Panc1 (cell line): ENCODE results near the gene DPYD. TPM values are rescaled to one million over a fixed set of nuclear protein-coding genes. Genes with fewer than 3 reads are reported as not detected.

ENCODE experiments used
- ATAC-seq: fragments of 200-7000 bp; cut with Tn5 transposase; 2 replicates; pipeline ENCODE4 v1.9.1; 2020; ENCODE audit warnings: mild to moderate bottlenecking, moderate library complexity
- BruUV-seq: library from RNA; stranded (reverse); fragments of 400-500 nt; replicated peaks from 2 replicates; lab custom pipeline; 2021; lab: Mats Ljungman, UMichigan
- CTCF ChIA-PET: fragments of 300-600 bp; sonication (Branson Sonifier 250); formaldehyde crosslinking; loops from one replicate; lab custom pipeline; 2022; ENCODE audit warnings: antibody characterized with exemption; lab: Charles Lee
- POLR2A ChIA-PET: fragments of 300-600 bp; sonication (Branson Sonifier 250); formaldehyde crosslinking; loops from one replicate; lab custom pipeline; 2022; ENCODE audit warnings: antibody characterized with exemption; lab: Charles Lee
- DNase-seq: peaks from one replicate; pipeline ENCODE4 v3.0.0-alpha.2; 2010; ENCODE audit warnings: low read depth, low spot score
- H3K27ac ChIP-seq: 2 replicates; pipeline ENCODE4 v1.5.1; 2011; ENCODE audit warnings: mild to moderate bottlenecking, low read length, inconsistent platforms
- H3K27me3 ChIP-seq: fragments of 200-500 bp; sonication (Bioruptor generic); 2 replicates; pipeline ENCODE4 v1.6.0; 2014; ENCODE audit warnings: low read length, inconsistent platforms; ENCODE audit not compliant: control insufficient read depth, insufficient read depth
- H3K36me3 ChIP-seq: fragments of 200-500 bp; sonication (Bioruptor generic); 2 replicates; pipeline ENCODE4 v1.5.1; 2014; ENCODE audit warnings: inconsistent platforms, mild to moderate bottlenecking, low read length, moderate library complexity; ENCODE audit not compliant: control insufficient read depth, insufficient read depth
- H3K4me1 ChIP-seq: 2 replicates; pipeline ENCODE4 v1.5.1; 2011; ENCODE audit warnings: inconsistent platforms, mild to moderate bottlenecking, low read length, moderate library complexity; ENCODE audit not compliant: control insufficient read depth, insufficient read depth
- H3K4me3 ChIP-seq, 2 experiments: 2 replicates each; pipeline ENCODE4 v1.5.1; 2011 to 2012; ENCODE audit warnings: low read depth in 2 of 2, low read length in 2 of 2, mild to moderate bottlenecking in 2 of 2, inconsistent platforms in 1 of 2, moderate library complexity in 1 of 2
- H3K9me3 ChIP-seq: fragments of 200-500 bp; sonication (Bioruptor generic); 2 replicates; pipeline ENCODE4 v1.5.1; 2014; ENCODE audit warnings: low read depth, mild to moderate bottlenecking, inconsistent platforms, low read length, moderate library complexity; ENCODE audit not compliant: control insufficient read depth, insufficient read depth
- CTCF ChIP-seq: fragments of 450-650 bp; IDR thresholded peaks from 2 replicates; pipeline ENCODE4 v1.5.1; 2017; ENCODE audit warnings: mild to moderate bottlenecking
- POLR2AphosphoS5 ChIP-seq: IDR thresholded peaks from 2 replicates; pipeline ENCODE4 v1.6.1; 2012; ENCODE audit warnings: mild to moderate bottlenecking, low read depth, low read length, moderate library complexity
- REST ChIP-seq, 2 experiments: IDR thresholded peaks; 2 replicates each; pipeline ENCODE4 v1.6.1; 2011 to 2012; ENCODE audit warnings: low read depth in 2 of 2, control low read depth in 1 of 2, low read length in 1 of 2, mild to moderate bottlenecking in 1 of 2, moderate library complexity in 1 of 2; ENCODE audit not compliant: insufficient read depth in 1 of 2
- SIN3A ChIP-seq: IDR thresholded peaks from 2 replicates; pipeline ENCODE4 v1.6.1; 2012; ENCODE audit warnings: low read depth, mild to moderate bottlenecking, low read length, moderate library complexity, borderline replicate concordance; ENCODE audit not compliant: insufficient read depth
- TCF7L2 ChIP-seq: IDR thresholded peaks from 2 replicates; pipeline ENCODE4 v1.6.1; 2011; ENCODE audit warnings: mild to moderate bottlenecking, low read depth, low read length, inconsistent platforms
- in situ Hi-C: cut with HindIII; loops from 2 replicates; pipeline ENCODE4 v1.10.0; 2016; ENCODE audit warnings: low sequenced_read_pairs, low pct_unique_long_range_greater_than_20kb
- intact Hi-C: fragments of 100-400 bp; cut with micrococcal nuclease; formaldehyde crosslinking; loops from one replicate; pipeline ENCODE4 v1.10.0; 2022; ENCODE audit not compliant: unreplicated experiment
- total RNA-seq: library from RNA; stranded (reverse); gene quantifications from one replicate; pipeline ENCODE4 v1.2.1, GENCODE V29; 2021; ENCODE audit not compliant: unreplicated experiment

DPYD gene
- total RNA-seq, 1 experiment from 2014 or later = 2.0 TPM

DNA sequence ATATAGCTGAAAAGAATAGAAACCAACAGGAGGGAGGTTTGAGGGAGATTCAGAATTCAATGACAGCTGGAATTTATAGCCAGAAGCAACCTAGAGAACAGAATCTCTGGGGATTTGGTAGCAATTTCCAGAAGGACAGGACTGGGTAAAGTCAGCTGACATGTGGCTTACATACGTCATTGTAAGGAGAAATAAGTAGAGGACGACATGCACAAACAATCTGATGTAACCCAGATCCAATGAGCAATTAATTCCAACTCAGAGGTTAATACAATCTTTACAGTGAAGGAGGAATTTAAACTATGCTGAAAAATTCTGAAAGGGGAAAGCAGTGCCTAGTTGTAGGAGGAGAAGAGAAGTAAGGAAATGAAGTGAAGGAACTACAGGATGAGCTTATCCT is 815.3 kb downstream of the DPYD start:
- in situ Hi-C loops = no loop called here
- no peak overlapping the region for H3K4me3 ChIP-seq
- no peaks in the 10 kb centered on the region for H3K9me3 ChIP-seq
- H3K36me3 ChIP-seq = no peaks in the 10 kb centered on the region
- no peaks in the 10 kb centered on the region for H3K4me1 ChIP-seq
- intact Hi-C loops = no loop called here
- no TSS peak for BruUV-seq
- ChIA-PET POLR2A (no interaction called here), CTCF (no interaction called here)
- TF ChIP-seq TCF7L2 (no peak), CTCF (no peak), REST (IDR thresholded peaks at IDR 0.05; ENCODE audit: insufficient read depth in 1 of 2, low read depth in 2 of 2, low read length in 1 of 2) (no peak), SIN3A (no peak), POLR2AphosphoS5 (no peak)
- DNase-seq = no peak
- no peak overlapping the region for H3K27ac ChIP-seq
- H3K27me3 ChIP-seq = no peaks in the 10 kb centered on the region
- ATAC-seq = no peak

- DNase-seq (no peak), ATAC-seq (no peak)
- TF ChIP-seq POLR2AphosphoS5 (no peak), REST (IDR thresholded peaks at IDR 0.05; ENCODE audit: insufficient read depth in 1 of 2, low read depth in 2 of 2, low read length in 1 of 2) (no peak), TCF7L2 (no peak), CTCF (no peak), SIN3A (no peak)
- Histone ChIP-seq H3K9me3 (no peaks in the 10 kb centered on the region), H3K4me1 (no peaks in the 10 kb centered on the region), H3K4me3 (no peak overlapping the region), H3K36me3 (no peaks in the 10 kb centered on the region), H3K27me3 (no peaks in the 10 kb centered on the region), H3K27ac (no peak overlapping the region)
- CTCF ChIA-PET = no interaction called here
- no TSS peak for BruUV-seq
- in situ Hi-C loops = no loop called here
- POLR2A ChIA-PET = no interaction called here
- intact Hi-C loops = no loop called here
Observed at GRCh38 chr1:97101509-97101908, 819.3 kb downstream of the DPYD start.
